SK-N-MC (cell line): ENCODE data around the gene CTSS.
"Not testable (repeated sequence)": the region's sequence is repeated elsewhere in the genome, so short reads cannot be mapped to it uniquely, and the experiment has no call there.

Experiments used
- DNase-seq: peaks from one replicate; pipeline ENCODE4 v3.0.0-alpha.2; 2011; ENCODE audit warnings: low read depth, low spot score
- H3K27ac ChIP-seq: fragments of 200-600 bp; sonication (generic); 2 replicates; pipeline ENCODE4 v1.5.1; 2016; ENCODE audit warnings: mixed run types
- H3K36me3 ChIP-seq: fragments of 200-600 bp; sonication (generic); 2 replicates; pipeline ENCODE4 v1.6.1; 2017; ENCODE audit warnings: antibody characterized with exemption, low read length, mixed read lengths; ENCODE audit not compliant: insufficient read depth
- H3K4me3 ChIP-seq: fragments of 200-600 bp; sonication (generic); 2 replicates; pipeline ENCODE4 v1.5.1; 2016
- H3K9ac ChIP-seq: fragments of 200-600 bp; sonication (generic); 2 replicates; pipeline ENCODE4 v1.8.0; 2017; ENCODE audit warnings: mixed run types, mixed read lengths; ENCODE audit not compliant: insufficient read length
- H3K9me3 ChIP-seq: fragments of 200-600 bp; sonication (generic); 2 replicates; pipeline ENCODE4 v1.6.1; 2017; ENCODE audit warnings: low read depth, mild to moderate bottlenecking, antibody characterized with exemption, low read length, moderate library complexity, mixed read lengths
- EZH2 ChIP-seq: fragments of 200-600 bp; sonication (generic); IDR thresholded peaks from one replicate; pipeline ENCODE4 v1.6.1; 2017; ENCODE audit warnings: antibody characterized with exemption
- FOXP2 ChIP-seq: optimal IDR thresholded peaks from 2 replicates; pipeline ENCODE3; 2011; ENCODE audit warnings: mild to moderate bottlenecking, moderate library complexity; ENCODE audit not compliant: insufficient read depth; ENCODE audit errors: extremely low read length, control extremely low read depth
- POLR2AphosphoS5 ChIP-seq: IDR thresholded peaks from 2 replicates; pipeline ENCODE4 v1.6.1; 2012; ENCODE audit warnings: mild to moderate bottlenecking, low read depth, low read length, borderline replicate concordance

CTSS gene

GRCh38 chr1:150748878-150749719, 16.5 kb downstream of the CTSS start:
- Histone ChIP-seq H3K9me3 (no peaks in the 10 kb centered on the region), H3K36me3 (no peaks in the 10 kb centered on the region), H3K4me3 (no peak overlapping the region), H3K27ac (no peak overlapping the region), H3K9ac (no peak overlapping the region)
- no peak for TF ChIP-seq EZH2
- no peak for TF ChIP-seq POLR2AphosphoS5
- TF ChIP-seq FOXP2 = no peak
- DNase-seq = no peak

- DNase-seq = no peak
- TF ChIP-seq POLR2AphosphoS5 (no peak), EZH2 (no peak), FOXP2 (no peak)
- Histone ChIP-seq H3K36me3 (no peaks in the 10 kb centered on the region), H3K4me3 (no peak overlapping the region), H3K27ac (no peak overlapping the region), H3K9ac (no peak overlapping the region), H3K9me3 (no peaks in the 10 kb centered on the region)
Measured at GRCh38 chr1:150730130-150730721, 35.4 kb downstream of the CTSS start.

GRCh38 chr1:150724336-150724735, 41.2 kb downstream of the CTSS start:
- no peak for TF ChIP-seq FOXP2
- TF ChIP-seq EZH2 = no peak
- TF ChIP-seq POLR2AphosphoS5 = no peak

GRCh38 chr1:150720703-150721102, 44.9 kb downstream of the CTSS start, which contains the start of gene HORMAD1:
Gene HORMAD1, minus strand, starts transcription at chr1:150720895. Its CDS starts 1,390 bp downstream, at chr1:150719505.
- no peak within 1 kb of the TSS for H3K4me3 ChIP-seq
- no peak within 1 kb of the TSS for H3K27ac ChIP-seq
- no peaks in the 10 kb centered on the region for H3K9me3 ChIP-seq
- H3K9ac ChIP-seq = no peak within 1 kb of the TSS
- H3K36me3 ChIP-seq = no peaks in the 10 kb centered on the region
- TF ChIP-seq POLR2AphosphoS5 (no peak), EZH2 (no peak), FOXP2 (no peak)
- no peak for DNase-seq

More at GRCh38 chr1:150724336-150724735, 41.2 kb downstream of the CTSS start:
- 0 out of 2 replicates have a peak overlapping the region, but pooled peaks have one; percentile 21 for H3K27ac ChIP-seq
- H3K36me3 ChIP-seq = no peaks in the 10 kb centered on the region
- no peaks in the 10 kb centered on the region for H3K9me3 ChIP-seq
- no peak overlapping the region for H3K9ac ChIP-seq
- H3K4me3 ChIP-seq = no peak overlapping the region
- no peak for DNase-seq

- Histone ChIP-seq H3K27ac (no peak overlapping the region), H3K9me3 (no peaks in the 10 kb centered on the region), H3K4me3 (no peak overlapping the region), H3K9ac (no peak overlapping the region), H3K36me3 (no peaks in the 10 kb centered on the region)
- TF ChIP-seq POLR2AphosphoS5 (no peak), FOXP2 (no peak), EZH2 (no peak)
- no peak for DNase-seq
Measured at GRCh38 chr1:150720098-150720497, 45.5 kb downstream of the CTSS start.

GRCh38 chr1:150718225-150718891, 47.2 kb downstream of the CTSS start:
- H3K27ac ChIP-seq = no peak overlapping the region

GRCh38 chr1:150709031-150709430, 56.5 kb downstream of the CTSS start:
- H3K4me3 ChIP-seq, H3K9ac ChIP-seq, H3K27ac ChIP-seq, DNase-seq, H3K9me3 ChIP-seq, H3K36me3 ChIP-seq: not testable (repeated sequence)

More at GRCh38 chr1:150718225-150718891, 47.2 kb downstream of the CTSS start:
- no peaks in the 10 kb centered on the region for H3K9me3 ChIP-seq
- no peak for DNase-seq
- TF ChIP-seq FOXP2 = no peak
- no peak overlapping the region for H3K9ac ChIP-seq
- H3K4me3 ChIP-seq = no peak overlapping the region
- H3K36me3 ChIP-seq = no peaks in the 10 kb centered on the region

- Histone ChIP-seq H3K27ac (no peak overlapping the region), H3K36me3 (no peaks in the 10 kb centered on the region), H3K9ac (no peak overlapping the region), H3K4me3 (no peak overlapping the region), H3K9me3 (no peaks in the 10 kb centered on the region)
- no peak for DNase-seq
- TF ChIP-seq EZH2 = no peak
- TF ChIP-seq POLR2AphosphoS5 = no peak
- no peak for TF ChIP-seq FOXP2
Measured at GRCh38 chr1:150708595-150708994, 57.0 kb downstream of the CTSS start.
